HepG2 (cell line): ENCODE data around the gene DNAJB8. TPM values are rescaled to one million over a fixed set of nuclear protein-coding genes. Genes with fewer than 3 reads are reported as not detected.

Source experiments
- ATAC-seq: fragments of 200-7000 bp; cut with Tn5 transposase; 3 replicates; pipeline ENCODE4 v1.9.1; 2020; ENCODE audit warnings: mild to moderate bottlenecking, moderate library complexity
- BruUV-seq: library from RNA; stranded (reverse); fragments of 400-500 nt; replicated peaks from 2 replicates; lab custom pipeline; 2021; lab: Mats Ljungman, UMichigan
- CTCF ChIA-PET: fragments of 300-600 bp; formaldehyde crosslinking; extraction: SDS; loops from one replicate; lab custom pipeline; 2021; ENCODE audit warnings: low total read pairs, inconsistent platforms, low intra/inter-chr PET ratio; lab: Yijun Ruan, JAX
- POLR2A ChIA-PET: fragments of 350-600 bp; sonication (Branson Sonifier 250); formaldehyde crosslinking; loops from one replicate; lab custom pipeline; 2020; ENCODE audit warnings: antibody characterized with exemption, inconsistent platforms; lab: Yijun Ruan, JAX
- DNase-seq: peaks from one replicate; pipeline ENCODE4 v3.0.0-alpha.2; 2015; ENCODE audit warnings: low spot score
- FAIRE-seq: peaks from 3 replicates; lab custom pipeline; 2011; peaks lifted over from hg19 to GRCh38; lab: Jason Lieb, UNC
- H2AFZ ChIP-seq: one replicate; pipeline ENCODE4 v1.6.1; 2011; ENCODE audit warnings: low read length, inconsistent platforms
- H3K27ac ChIP-seq: fragments of 300-600 bp; 3 replicates; pipeline ENCODE4 v1.8.0; 2011; ENCODE audit warnings: mixed run types, mild to moderate bottlenecking, mixed read lengths, low read length, inconsistent platforms; ENCODE audit not compliant: insufficient read depth; ENCODE audit errors: extremely low read length
- H3K27me3 ChIP-seq, 2 experiments: fragments of 200-600 bp in 1 of 2; 2 replicates in 1 of 2; 3 replicates in 1 of 2; pipeline versions ENCODE4 v1.6.0 to v1.8.0; 2011; ENCODE audit warnings: low read length in 2 of 2, mild to moderate bottlenecking in 2 of 2, moderate library complexity in 2 of 2, inconsistent platforms in 1 of 2; ENCODE audit not compliant: insufficient read depth in 2 of 2, control insufficient read depth in 1 of 2
- H3K36me3 ChIP-seq, 2 experiments: fragments of 200-600 bp in 1 of 2; replicated peaks in 1 of 2; 2 replicates in 1 of 2; 3 replicates in 1 of 2; pipeline versions ENCODE4 v1.5.1 to v1.8.0; 2011; ENCODE audit warnings: low read length in 2 of 2, inconsistent platforms in 1 of 2; ENCODE audit not compliant: insufficient read depth in 2 of 2, control insufficient read depth in 1 of 2
- H3K4me1 ChIP-seq: 2 replicates; pipeline ENCODE4 v1.5.1; 2012; ENCODE audit warnings: low read length, inconsistent platforms; ENCODE audit not compliant: insufficient read depth
- H3K4me2 ChIP-seq: 2 replicates; pipeline ENCODE4 v1.6.0; 2011; ENCODE audit warnings: low read depth, low read length, inconsistent platforms
- H3K4me3 ChIP-seq, 3 experiments: fragments of 200-600 bp in 1 of 3; sonication (generic), shearing (Covaris generic) in 1 of 3; replicated peaks in 1 of 3; 2 replicates each; pipeline ENCODE4 v1.5.1; 2011 to 2016; ENCODE audit warnings: low read length in 3 of 3, inconsistent platforms in 2 of 3, low read depth in 2 of 3, mild to moderate bottlenecking in 2 of 3, control low read depth in 1 of 3, mixed read lengths in 1 of 3; ENCODE audit not compliant: insufficient read depth in 1 of 3
- H3K79me2 ChIP-seq: one replicate; pipeline ENCODE4 v1.6.1; 2011; ENCODE audit warnings: low read length, inconsistent platforms; ENCODE audit not compliant: insufficient read depth
- H3K9ac ChIP-seq: 2 replicates; pipeline ENCODE4 v1.6.0; 2011; ENCODE audit warnings: mild to moderate bottlenecking, low read depth, low read length, inconsistent platforms; ENCODE audit not compliant: insufficient read depth
- H3K9me3 ChIP-seq: 2 replicates; pipeline ENCODE4 v1.5.1; 2012; ENCODE audit warnings: mild to moderate bottlenecking, low read length
- H4K20me1 ChIP-seq: 2 replicates; pipeline ENCODE4 v1.6.0; 2011; ENCODE audit warnings: inconsistent platforms, mild to moderate bottlenecking, low read length, moderate library complexity; ENCODE audit not compliant: insufficient read depth
- AGO1 ChIP-seq: fragments of 200-400 bp; formaldehyde crosslinking; IDR thresholded peaks from 2 replicates; pipeline ENCODE4 v1.6.1; 2017; ENCODE audit warnings: mild to moderate bottlenecking, low read depth, low read length, moderate library complexity; ENCODE audit not compliant: poor library complexity, severe bottlenecking
- GFI1 ChIP-seq: sonication (generic); formaldehyde crosslinking; IDR thresholded peaks from 2 replicates; pipeline ENCODE4 v1.5.0; 2020; ENCODE audit warnings: missing genetic modification reagents, mild to moderate bottlenecking, borderline replicate concordance
- KAT2B ChIP-seq: fragments of 150-350 bp; IDR thresholded peaks from 2 replicates; pipeline ENCODE4 v1.6.1; 2014; ENCODE audit warnings: low read depth, low read length, borderline replicate concordance
- MXI1 ChIP-seq: IDR thresholded peaks from 3 replicates; pipeline ENCODE4 v1.6.1; 2012; ENCODE audit warnings: low read depth, low read length, inconsistent platforms, borderline replicate concordance
- ZNF101 ChIP-seq: sonication (generic); formaldehyde crosslinking; IDR thresholded peaks from 2 replicates; pipeline ENCODE4 v1.4.0; 2020; ENCODE audit warnings: mild to moderate bottlenecking, low read depth, missing genetic modification reagents, borderline replicate concordance
- WGBS: methylation state at CpG from one replicate; pipeline ENCODE4 v1.1.6; 2017; ENCODE audit warnings: low lambda C conversion rate; 5-methylcytosine and 5-hydroxymethylcytosine counted together
- in situ Hi-C: cut with HindIII; loops from 2 replicates; pipeline ENCODE4 v1.10.0; 2017; ENCODE audit warnings: low pct_unique_long_range_greater_than_20kb; ENCODE audit not compliant: extremely low pct_ligation_motif_present
- intact Hi-C: fragments of 100-400 bp; cut with micrococcal nuclease; formaldehyde crosslinking; loops from one replicate; pipeline ENCODE4 v1.10.0; 2022; ENCODE audit not compliant: unreplicated experiment
- polyA plus RNA-seq, 8 experiments: library from polyadenylated mRNA; depleted of rRNA in 3 of 8; stranded (reverse) in 7 of 8; unstranded in 1 of 8; fragments of >200 nt; fragmentation: Illumina TruSeq in 4 of 8; extraction: Trizol in 4 of 8; gene quantifications; 2 replicates each; pipeline versions ENCODE4 v1.2.1 to v1.2.3, GENCODE V29; 2011 to 2016; ENCODE audit warnings: low read depth in 4 of 8, missing spikeins in 1 of 8, mixed read lengths in 1 of 8; ENCODE audit not compliant: insufficient read depth in 1 of 8
- total RNA-seq, 5 experiments: library from RNA; depleted of rRNA; stranded (reverse); fragments of >200 nt; fragmentation: Illumina TruSeq; extraction: Trizol; gene quantifications; 2 replicates each; pipeline ENCODE4 v1.2.3, GENCODE V29; 2016; ENCODE audit warnings: low read depth in 1 of 5
- TF ChIP-seq, protein P1 (sequence below): sonication (generic); formaldehyde crosslinking; IDR thresholded peaks from 2 replicates; pipeline ENCODE4 v1.5.0; 2020; ENCODE audit warnings: mild to moderate bottlenecking, missing genetic modification reagents, borderline replicate concordance

DNAJB8 gene
- total and polyA plus RNA-seq, 2 of the 13 experiments (the other 11 are each of a cell fraction or from before 2014, with no cell fraction given), result not detected

DNA sequence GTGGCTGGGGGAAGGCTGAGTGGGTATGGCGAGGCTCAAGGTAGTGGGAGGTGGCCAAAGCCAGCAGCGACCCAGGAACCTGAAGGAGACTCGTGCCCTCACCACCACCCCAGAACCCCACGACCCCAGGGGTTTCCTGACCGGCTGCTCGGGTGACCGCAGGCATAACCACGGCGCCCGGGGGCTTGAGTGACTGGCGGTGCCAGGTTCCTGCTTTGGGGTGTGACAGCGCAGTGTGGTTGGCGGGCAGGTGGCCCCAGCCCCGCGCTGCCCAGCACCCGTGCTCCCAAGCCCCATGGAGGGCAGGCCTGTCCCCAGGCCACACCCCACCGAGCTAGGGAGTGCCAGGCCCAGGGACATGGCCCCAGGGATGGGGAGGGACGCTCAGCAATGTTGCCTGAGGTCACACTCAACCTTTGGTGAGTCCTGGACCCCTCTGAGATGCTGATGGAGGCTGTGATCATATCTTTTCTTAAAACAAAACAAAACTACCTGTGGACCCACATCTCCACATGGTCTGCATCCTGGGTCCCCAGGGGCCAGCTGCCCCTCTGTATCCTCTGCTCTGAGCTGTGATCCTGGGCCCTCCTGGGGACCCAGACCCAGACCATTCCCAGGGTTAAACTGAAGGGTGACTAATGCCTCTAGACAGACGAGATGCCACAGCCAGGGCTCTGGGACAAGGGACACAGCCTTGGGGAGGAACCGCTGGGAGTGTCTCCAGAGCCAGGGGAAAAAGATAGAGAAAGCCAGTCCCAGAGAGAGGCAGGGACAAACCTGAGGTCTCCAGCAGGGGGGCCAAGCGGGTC lies 13.0 kb downstream of the DNAJB8 start:
- WGBS, result 11% methylated on average over 5 of the region's 21 CpGs
- H3K4me2 ChIP-seq, result no peak overlapping the region
- POLR2A ChIA-PET, result interaction anchor here (0.5 kb wide), 1 partner anchor 93 kb away, joined by 4 read pairs; no protein-coding TSS in a partner anchor
- FAIRE-seq (no peak), ATAC-seq (no peak), DNase-seq (no peak)
- no peak overlapping the region for H3K27ac ChIP-seq
- CTCF ChIA-PET, result no interaction called here
- TF ChIP-seq ZNF101 (CRISPR knock-in tag), result no peak
- no peak for TF ChIP-seq AGO1
- TF ChIP-seq KAT2B, result no peak
- no peak for TF ChIP-seq MXI1
- no peak for TF ChIP-seq GFI1 (CRISPR knock-in tag)
- TF ChIP-seq, protein P1, sequence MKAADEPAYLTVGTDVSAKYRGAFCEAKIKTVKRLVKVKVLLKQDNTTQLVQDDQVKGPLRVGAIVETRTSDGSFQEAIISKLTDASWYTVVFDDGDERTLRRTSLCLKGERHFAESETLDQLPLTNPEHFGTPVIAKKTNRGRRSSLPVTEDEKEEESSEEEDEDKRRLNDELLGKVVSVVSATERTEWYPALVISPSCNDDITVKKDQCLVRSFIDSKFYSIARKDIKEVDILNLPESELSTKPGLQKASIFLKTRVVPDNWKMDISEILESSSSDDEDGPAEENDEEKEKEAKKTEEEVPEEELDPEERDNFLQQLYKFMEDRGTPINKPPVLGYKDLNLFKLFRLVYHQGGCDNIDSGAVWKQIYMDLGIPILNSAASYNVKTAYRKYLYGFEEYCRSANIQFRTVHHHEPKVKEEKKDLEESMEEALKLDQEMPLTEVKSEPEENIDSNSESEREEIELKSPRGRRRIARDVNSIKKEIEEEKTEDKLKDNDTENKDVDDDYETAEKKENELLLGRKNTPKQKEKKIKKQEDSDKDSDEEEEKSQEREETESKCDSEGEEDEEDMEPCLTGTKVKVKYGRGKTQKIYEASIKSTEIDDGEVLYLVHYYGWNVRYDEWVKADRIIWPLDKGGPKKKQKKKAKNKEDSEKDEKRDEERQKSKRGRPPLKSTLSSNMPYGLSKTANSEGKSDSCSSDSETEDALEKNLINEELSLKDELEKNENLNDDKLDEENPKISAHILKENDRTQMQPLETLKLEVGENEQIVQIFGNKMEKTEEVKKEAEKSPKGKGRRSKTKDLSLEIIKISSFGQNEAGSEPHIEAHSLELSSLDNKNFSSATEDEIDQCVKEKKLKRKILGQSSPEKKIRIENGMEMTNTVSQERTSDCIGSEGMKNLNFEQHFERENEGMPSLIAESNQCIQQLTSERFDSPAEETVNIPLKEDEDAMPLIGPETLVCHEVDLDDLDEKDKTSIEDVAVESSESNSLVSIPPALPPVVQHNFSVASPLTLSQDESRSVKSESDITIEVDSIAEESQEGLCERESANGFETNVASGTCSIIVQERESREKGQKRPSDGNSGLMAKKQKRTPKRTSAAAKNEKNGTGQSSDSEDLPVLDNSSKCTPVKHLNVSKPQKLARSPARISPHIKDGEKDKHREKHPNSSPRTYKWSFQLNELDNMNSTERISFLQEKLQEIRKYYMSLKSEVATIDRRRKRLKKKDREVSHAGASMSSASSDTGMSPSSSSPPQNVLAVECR (CRISPR knock-in tag), result no peak
- H3K36me3 ChIP-seq, result no peaks in the 10 kb centered on the region
- intact Hi-C loops (no loop called here), in situ Hi-C loops (no loop called here)
- H3K4me3 ChIP-seq, result no peak overlapping the region
- no peak overlapping the region for H2AFZ ChIP-seq
- no peaks in the 10 kb centered on the region for H3K79me2 ChIP-seq
- H3K9me3 ChIP-seq, result no peaks in the 10 kb centered on the region
- H4K20me1 ChIP-seq, result no peaks in the 10 kb centered on the region
- no TSS peak for BruUV-seq
- H3K9ac ChIP-seq, result no peak overlapping the region
- H3K4me1 ChIP-seq, result peaks cover 10% of the 10 kb centered on the region
- peaks cover 20 to 99% of the 10 kb centered on the region in 2 experiments for H3K27me3 ChIP-seq
